SK-N-SH (cell line): Measurements from ENCODE around the gene MGRN1.

Source experiments
- CTCF ChIP-seq: fragments of 200-600 bp; sonication (generic); IDR thresholded peaks from 2 replicates; pipeline ENCODE4 v1.6.1; 2017; ENCODE audit warnings: antibody characterized with exemption, mild to moderate bottlenecking, moderate library complexity
- EP300 ChIP-seq, 2 experiments: IDR thresholded peaks; 2 replicates each; pipeline versions ENCODE4 v1.4.0 to v1.6.1; 2012; ENCODE audit warnings: borderline replicate concordance in 1 of 2, low read depth in 1 of 2, low read length in 1 of 2
- EZH2phosphoT487 ChIP-seq: fragments of 200-600 bp; sonication (generic); IDR thresholded peaks from 2 replicates; pipeline ENCODE4 v1.6.1; 2017; ENCODE audit warnings: low read depth, mixed run types, mild to moderate bottlenecking, antibody characterized with exemption, moderate library complexity, borderline replicate concordance
- POLR2AphosphoS5 ChIP-seq: IDR thresholded peaks from 2 replicates; pipeline ENCODE4 v1.6.1; 2012; ENCODE audit warnings: low read depth, low read length
- RAD21 ChIP-seq: IDR thresholded peaks from 2 replicates; pipeline ENCODE4 v1.6.1; 2012; ENCODE audit warnings: mild to moderate bottlenecking, low read length
- REST ChIP-seq: IDR thresholded peaks from 2 replicates; pipeline ENCODE4 v1.6.1; 2012; ENCODE audit warnings: mild to moderate bottlenecking, low read depth, low read length, moderate library complexity
- TAF1 ChIP-seq: IDR thresholded peaks from 2 replicates; pipeline ENCODE4 v1.6.1; 2012; ENCODE audit warnings: low read depth, mild to moderate bottlenecking, low read length, moderate library complexity, borderline replicate concordance
- USF2 ChIP-seq: fragments of 150-350 bp; IDR thresholded peaks from 2 replicates; pipeline ENCODE4 v1.6.1; 2017; ENCODE audit warnings: antibody characterized with exemption, low read length, low read depth, borderline replicate concordance
- ZBTB33 ChIP-seq: IDR thresholded peaks from 2 replicates; pipeline ENCODE4 v1.4.0; 2012; ENCODE audit warnings: low read depth, borderline replicate concordance
- TF ChIP-seq, protein P1 (sequence below): IDR thresholded peaks from 2 replicates; pipeline ENCODE4 v1.4.0; 2012; ENCODE audit warnings: low read depth

DNA sequence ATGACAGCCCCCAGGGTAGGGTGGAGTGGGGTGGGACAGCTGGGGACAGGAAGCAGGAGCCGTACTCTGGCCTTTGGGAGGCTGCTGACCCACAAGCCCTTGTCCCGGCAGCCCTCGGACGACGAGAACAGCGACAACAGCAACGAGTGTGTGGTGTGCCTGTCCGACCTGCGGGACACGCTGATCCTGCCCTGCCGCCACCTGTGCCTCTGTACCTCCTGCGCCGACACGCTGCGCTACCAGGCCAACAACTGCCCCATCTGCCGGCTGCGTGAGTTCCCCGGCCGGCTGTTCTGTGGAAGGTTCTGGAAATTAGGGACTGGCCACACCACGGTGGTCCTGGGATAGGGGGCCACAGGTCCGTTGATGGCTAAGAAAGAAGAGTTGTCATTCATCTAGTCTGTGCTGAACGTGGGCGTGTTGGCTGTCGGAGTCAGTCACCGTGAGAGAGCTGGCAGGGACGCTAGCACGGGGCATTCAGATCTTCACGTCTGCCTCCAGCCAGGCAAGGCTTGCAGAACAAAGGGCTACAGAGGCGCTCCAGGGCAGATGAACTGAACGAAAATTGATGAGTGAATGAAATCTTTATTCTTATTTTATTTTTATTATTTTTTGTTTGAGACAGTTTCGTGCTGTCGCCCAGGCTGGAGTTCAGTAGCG is 48.9 kb downstream of the MGRN1 start:
- TF ChIP-seq CTCF: no peak
- no peak for TF ChIP-seq POLR2AphosphoS5
- TF ChIP-seq REST: no peak
- no peak for TF ChIP-seq EP300 (IDR thresholded peaks at IDR 0.05; ENCODE audit: borderline replicate concordance in 1 of 2, low read depth in 1 of 2, low read length in 1 of 2)
- TF ChIP-seq RAD21: no peak
- no peak for TF ChIP-seq TAF1
- TF ChIP-seq EZH2phosphoT487: no peak
- no peak for TF ChIP-seq ZBTB33
- TF ChIP-seq USF2: no peak
- TF ChIP-seq, protein P1, sequence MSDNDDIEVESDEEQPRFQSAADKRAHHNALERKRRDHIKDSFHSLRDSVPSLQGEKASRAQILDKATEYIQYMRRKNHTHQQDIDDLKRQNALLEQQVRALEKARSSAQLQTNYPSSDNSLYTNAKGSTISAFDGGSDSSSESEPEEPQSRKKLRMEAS: no peak
